ENCODE results near the gene RTN4R.

RTN4R gene

DNA sequence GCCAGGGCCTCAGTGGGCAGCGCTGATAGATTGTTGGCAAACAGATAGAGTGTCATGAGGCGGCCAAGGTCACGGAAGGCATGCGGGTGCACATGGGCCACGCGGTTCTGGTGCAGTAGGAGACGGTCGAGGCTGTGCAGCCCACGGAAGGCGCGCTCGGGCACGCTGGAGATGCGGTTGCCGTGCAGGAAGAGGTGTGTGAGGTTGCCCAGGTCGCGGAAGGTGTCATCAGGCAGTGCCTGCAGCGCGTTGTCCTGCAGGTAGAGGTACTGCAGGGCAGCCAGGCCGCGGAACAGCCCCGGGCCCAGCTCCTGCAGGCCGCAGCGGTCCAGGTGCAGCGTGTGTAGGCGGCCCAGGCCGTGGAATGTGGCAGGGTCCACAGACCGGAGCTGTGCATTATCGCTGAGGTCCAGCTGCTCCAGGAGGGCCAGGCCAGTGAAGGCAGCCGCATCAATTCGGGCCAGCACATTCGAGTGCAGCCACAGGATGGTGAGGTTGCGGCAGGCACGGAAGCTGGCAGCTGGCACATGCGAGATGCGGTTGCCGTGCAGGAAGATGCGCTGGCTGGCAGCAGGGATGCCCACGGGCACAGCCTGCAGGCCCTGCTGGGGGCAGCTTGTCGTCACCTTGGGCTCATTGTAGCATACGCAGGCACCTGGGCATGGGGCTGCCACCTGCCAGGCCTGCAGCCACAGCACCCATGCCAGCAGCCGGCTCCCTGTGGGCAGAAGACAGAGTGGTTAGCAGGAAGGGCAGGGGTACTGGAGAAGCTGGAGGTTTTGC lies 25.5 kb downstream of the RTN4R start:
- TF ChIP-seq, protein P1, sequence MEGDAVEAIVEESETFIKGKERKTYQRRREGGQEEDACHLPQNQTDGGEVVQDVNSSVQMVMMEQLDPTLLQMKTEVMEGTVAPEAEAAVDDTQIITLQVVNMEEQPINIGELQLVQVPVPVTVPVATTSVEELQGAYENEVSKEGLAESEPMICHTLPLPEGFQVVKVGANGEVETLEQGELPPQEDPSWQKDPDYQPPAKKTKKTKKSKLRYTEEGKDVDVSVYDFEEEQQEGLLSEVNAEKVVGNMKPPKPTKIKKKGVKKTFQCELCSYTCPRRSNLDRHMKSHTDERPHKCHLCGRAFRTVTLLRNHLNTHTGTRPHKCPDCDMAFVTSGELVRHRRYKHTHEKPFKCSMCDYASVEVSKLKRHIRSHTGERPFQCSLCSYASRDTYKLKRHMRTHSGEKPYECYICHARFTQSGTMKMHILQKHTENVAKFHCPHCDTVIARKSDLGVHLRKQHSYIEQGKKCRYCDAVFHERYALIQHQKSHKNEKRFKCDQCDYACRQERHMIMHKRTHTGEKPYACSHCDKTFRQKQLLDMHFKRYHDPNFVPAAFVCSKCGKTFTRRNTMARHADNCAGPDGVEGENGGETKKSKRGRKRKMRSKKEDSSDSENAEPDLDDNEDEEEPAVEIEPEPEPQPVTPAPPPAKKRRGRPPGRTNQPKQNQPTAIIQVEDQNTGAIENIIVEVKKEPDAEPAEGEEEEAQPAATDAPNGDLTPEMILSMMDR (IDR thresholded peaks at IDR 0.05; ENCODE audit: low read depth, low read length) = no peak
- H3K4me3 ChIP-seq (ENCODE audit: low read depth, low read length) = no peak overlapping the region

DNA sequence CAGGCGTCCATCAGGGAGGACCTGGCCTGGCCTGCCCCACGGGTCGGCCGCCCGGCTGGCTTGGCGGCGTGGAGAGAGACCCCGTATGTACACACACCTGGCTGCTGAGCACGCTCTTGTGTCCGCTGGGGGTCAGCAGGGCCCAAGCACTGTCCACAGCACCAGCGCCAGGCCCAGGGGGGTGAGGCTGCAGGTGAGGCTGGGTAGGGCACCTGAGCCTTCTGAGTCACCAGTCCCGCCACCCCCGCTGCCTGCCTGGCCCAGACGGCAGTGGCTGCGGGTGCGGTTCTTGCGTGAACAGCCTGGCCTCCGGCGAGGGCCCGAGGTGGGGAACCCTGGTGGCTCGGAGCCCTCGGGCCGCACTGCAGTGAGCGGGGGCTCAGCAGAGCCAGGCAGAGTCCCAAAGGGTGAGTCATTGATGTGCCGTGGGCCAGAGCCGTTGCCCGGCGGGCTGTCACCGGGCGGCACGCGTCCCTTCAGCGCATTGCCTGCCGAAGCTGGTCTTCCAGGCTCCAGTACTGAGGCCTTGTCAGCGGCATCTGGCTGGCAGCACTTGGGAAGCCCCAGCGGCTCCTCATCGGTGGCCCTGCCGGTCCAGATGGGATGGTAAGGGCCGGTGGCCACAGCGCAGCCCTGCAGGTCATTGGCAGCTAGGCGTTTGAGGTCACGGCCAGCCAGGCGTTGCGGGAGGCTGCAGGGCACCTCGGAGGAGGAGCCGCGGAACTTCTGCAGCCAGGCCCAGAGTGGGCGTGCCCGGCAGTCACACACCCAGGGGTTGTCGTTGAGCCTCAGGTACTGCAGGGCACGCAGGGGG lies 26.3 kb downstream of the RTN4R start:
- H3K4me3 ChIP-seq (ENCODE audit: low read depth, low read length) = no peak overlapping the region
- TF ChIP-seq, protein P1 (IDR thresholded peaks at IDR 0.05; ENCODE audit: low read depth, low read length) = no peak

DNA sequence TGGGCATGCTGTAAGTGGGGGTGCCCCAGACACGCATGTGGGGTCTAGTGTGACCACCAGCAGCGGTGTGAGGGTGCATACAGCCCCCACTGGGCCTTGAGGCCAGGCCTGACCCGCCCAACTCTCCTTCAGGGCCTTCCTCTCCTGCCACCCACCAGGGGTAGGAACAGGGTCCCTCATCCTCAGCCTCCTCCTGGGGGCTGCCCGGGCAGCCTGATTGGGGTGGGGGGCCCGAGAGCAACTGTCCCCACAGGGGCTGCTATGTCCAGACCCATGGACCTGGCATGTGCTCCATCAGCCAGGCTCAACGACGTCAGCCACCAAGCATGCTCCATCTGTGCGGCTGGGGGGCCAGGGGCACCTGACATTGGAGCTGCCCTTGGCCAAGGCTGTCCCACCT lies 27.2 kb downstream of the RTN4R start:
- no peak overlapping the region for H3K4me3 ChIP-seq (ENCODE audit: low read depth, low read length)

DNA sequence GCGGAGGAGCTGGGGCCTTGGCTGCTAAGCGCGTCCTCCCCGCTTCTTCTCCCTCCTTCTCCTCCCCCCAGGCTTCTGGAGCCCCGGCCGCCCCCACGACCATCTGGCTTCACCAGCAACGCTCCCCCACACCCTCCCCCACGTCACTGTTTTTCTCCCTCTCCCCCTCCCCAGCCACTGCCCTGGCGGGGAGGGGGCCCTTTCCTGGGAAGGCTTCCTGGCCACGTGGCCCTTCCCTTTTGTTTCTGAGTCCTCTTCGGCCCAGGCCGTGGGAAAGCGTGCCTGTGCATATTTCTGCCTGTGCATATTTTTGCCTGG lies 27.7 kb downstream of the RTN4R start:
- H3K4me3 ChIP-seq (ENCODE audit: low read depth, low read length) = no peak overlapping the region
- TF ChIP-seq, protein P1 (IDR thresholded peaks at IDR 0.05; ENCODE audit: low read depth, low read length) = no peak

More for the DNA sequence above, 27.2 kb downstream of the RTN4R start:
- TF ChIP-seq, protein P1 (IDR thresholded peaks at IDR 0.05; ENCODE audit: low read depth, low read length) = no peak

DNA sequence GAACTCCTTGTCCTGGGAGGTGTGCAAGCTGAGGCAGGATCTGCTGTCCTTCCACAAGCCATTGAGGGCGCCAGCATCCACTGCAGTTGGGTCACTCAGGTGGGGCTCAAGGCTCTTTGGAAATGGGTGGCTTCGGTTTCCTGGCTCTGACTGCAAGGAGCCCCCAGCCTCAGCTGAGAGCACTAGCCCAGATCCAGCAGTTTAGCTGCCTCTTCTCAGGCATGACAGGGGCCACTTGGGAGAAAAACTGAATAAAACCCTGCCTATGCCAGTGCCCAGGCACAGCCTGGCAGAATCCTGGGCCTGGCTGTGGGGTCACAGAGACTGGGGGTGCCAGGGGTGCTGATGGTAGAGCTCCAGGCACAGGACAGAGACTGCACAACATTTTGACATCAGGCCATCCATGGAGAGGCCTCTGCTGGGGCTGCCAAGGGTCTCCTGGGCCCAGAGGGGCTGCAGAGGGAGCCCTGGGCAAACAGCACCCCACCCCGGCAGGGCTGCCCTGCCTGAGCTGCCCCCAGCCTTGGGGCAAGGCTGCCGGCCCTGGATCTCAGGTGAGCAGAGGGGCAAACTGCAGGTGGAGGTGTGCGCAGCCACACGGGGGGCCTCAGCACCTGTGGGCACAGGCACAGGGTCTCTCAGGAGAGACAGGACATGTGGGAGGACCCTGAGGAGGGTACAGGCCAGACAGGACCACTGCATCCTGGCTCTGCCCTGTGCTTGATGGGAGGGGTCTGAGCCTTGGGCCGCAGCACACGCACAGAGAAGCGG lies 28.3 kb downstream of the RTN4R start:
- TF ChIP-seq, protein P1 (IDR thresholded peaks at IDR 0.05; ENCODE audit: low read depth, low read length) = no peak

DNA sequence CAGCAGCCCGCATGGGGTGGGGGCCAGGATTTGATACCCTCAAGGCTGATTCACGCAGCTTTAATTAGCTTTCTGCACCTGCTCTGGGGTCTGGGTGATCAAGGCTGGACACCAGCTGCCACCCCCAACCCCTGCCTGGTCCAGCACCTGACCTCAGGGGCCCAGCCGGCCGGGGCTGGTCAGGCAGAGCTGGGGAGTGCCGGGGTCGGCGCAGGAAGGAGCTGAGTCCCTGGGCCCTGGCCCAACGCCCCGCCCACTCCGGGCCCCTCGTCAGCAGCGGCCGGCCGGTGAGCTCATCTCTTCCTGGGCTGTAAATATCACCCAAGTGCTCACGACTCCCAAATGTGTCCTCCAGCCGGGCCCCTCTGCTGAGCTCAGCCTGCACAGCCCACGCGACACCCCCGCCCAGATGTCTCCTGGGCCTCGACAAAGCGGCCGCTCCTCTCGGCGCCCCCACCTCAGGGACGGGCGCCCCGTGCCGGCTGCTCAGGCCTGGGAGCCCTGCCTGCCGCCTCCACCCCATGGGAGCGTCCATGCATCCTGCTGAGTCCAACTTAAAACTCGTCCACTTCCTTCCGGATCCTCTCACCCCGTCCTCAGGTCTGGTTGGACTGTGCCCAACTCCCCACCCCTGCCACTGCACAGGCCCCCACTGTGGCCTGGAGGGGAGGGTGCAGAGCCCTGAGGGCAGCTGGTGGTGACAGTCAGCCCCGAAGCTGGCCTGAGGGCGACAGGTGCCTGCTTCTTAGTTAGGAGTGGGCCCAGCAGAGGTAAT lies 29.0 kb downstream of the RTN4R start:
- no peak overlapping the region for H3K4me3 ChIP-seq (ENCODE audit: low read depth, low read length)
- TF ChIP-seq, protein P1 (IDR thresholded peaks at IDR 0.05; ENCODE audit: low read depth, low read length) = no peak

More for the DNA sequence above, 28.3 kb downstream of the RTN4R start:
- H3K4me3 ChIP-seq (ENCODE audit: low read depth, low read length) = no peak overlapping the region
